Astrocyte of the spinal cord (primary cell): Measurements from ENCODE around the gene CDK14.

Experiments
- DNase-seq: peaks from one replicate; pipeline ENCODE4 v3.0.0; 2011; ENCODE audit warnings: low read depth, low spot score
- H3K4me3 ChIP-seq: 2 replicates; pipeline ENCODE4 v1.5.1; 2011; ENCODE audit warnings: low read depth, mild to moderate bottlenecking, low read length, moderate library complexity
- CTCF ChIP-seq: IDR thresholded peaks from 2 replicates; pipeline ENCODE4 v1.5.1; 2012; ENCODE audit warnings: low read depth, mild to moderate bottlenecking, low read length, inconsistent platforms
- in situ Hi-C: cut with HindIII; loops from 2 replicates; pipeline ENCODE4 v1.10.0; 2017; ENCODE audit warnings: low sequenced_read_pairs

CDK14 gene

GRCh38 chr7:91212582-91212981 is 616.5 kb downstream of the CDK14 start:
- DNase-seq: peak; percentile 63
- no peak overlapping the region for H3K4me3 ChIP-seq
- no peak for TF ChIP-seq CTCF
- in situ Hi-C loops: no loop called here

GRCh38 chr7:91226411-91226810 is 630.3 kb downstream of the CDK14 start:
- H3K4me3 ChIP-seq: no peak overlapping the region
- no peak for DNase-seq
- in situ Hi-C loops: no loop called here
- TF ChIP-seq CTCF: no peak

GRCh38 chr7:91228327-91228726 is 632.2 kb downstream of the CDK14 start:
- in situ Hi-C loops: no loop called here
- no peak for TF ChIP-seq CTCF
- peak; percentile 44 for DNase-seq
- no peak overlapping the region for H3K4me3 ChIP-seq

GRCh38 chr7:91228927-91229558 is 632.9 kb downstream of the CDK14 start:
- DNase-seq: peak; percentile 21

GRCh38 chr7:91230100-91230499 is 634.0 kb downstream of the CDK14 start:
- H3K4me3 ChIP-seq: no peak overlapping the region
- in situ Hi-C loops: no loop called here
- no peak for TF ChIP-seq CTCF
- no peak for DNase-seq

More at GRCh38 chr7:91228927-91229558, 632.9 kb downstream of the CDK14 start:
- TF ChIP-seq CTCF: no peak
- in situ Hi-C loops: no loop called here
- H3K4me3 ChIP-seq: no peak overlapping the region

GRCh38 chr7:91230503-91230902 is 634.4 kb downstream of the CDK14 start:
- H3K4me3 ChIP-seq: no peak overlapping the region
- in situ Hi-C loops: no loop called here
- no peak for DNase-seq
- no peak for TF ChIP-seq CTCF
